Fibroblast of skin of back (primary cell): ENCODE measurements around the gene IGSF9B.

Source experiments
- DNase-seq: peaks from one replicate; pipeline ENCODE4 v3.0.0-alpha.2; 2013

The IGSF9B gene

DNA sequence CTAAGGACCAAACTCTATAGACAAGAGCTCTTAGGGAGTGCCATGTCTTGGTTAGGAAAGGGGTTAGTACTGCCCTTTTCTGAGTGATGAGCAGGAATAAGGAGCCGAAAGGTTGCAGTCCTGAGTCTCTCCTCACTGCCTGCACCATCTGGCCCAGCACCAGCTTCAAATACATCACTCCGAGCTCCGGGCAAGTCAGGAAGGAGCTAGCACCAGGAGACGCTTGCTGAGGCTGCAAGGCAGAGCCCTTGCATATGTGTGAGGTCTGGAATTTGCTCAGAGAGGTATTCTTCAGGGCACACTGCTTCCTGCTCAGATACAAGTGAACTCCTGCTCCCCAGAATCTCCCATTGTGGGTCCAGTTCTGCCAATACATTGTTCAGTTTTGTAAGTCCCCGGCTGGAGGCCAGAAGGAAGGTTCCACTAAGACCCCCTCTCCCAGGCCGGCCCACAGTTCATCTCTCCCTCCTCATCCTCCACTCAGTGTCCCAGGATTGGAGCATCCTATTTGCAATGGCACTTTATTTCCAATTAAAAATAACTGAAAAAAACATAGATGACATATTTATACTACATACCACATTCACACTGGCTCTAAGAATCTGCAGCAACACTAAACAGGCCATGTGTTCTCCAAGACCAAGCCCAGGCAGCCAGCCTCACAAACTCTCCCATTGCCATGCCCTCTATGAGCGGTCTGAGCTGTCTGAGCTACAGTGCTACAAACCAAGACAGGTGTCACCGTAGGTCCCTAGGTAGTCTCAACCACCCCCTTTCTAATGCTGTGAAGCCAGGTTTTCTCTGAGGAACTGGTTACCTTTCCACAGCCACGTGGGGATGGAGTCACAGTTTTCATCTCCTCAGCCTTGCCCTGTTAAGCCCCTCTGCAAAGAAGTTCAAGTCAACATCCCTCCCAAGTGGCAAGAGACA is 56.3 kb downstream of the IGSF9B start:
- no peak for DNase-seq

DNA sequence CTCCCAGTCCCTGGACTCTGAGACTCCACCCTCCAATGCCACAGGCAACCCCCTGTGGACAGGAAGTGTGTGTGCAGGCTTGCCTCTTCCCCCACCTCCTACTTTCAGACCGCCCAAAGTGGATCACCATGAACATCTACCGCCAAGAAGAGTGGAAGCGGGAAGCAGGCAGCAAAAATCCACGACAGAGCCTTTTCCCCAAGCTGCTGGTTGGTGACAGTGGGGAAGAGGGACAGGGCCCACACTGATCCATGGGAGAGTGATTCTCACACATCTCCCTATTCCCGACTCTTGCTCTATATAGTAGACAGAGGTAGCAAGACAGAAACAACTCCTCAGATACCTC is 58.0 kb downstream of the IGSF9B start:
- DNase-seq, result no peak

DNA sequence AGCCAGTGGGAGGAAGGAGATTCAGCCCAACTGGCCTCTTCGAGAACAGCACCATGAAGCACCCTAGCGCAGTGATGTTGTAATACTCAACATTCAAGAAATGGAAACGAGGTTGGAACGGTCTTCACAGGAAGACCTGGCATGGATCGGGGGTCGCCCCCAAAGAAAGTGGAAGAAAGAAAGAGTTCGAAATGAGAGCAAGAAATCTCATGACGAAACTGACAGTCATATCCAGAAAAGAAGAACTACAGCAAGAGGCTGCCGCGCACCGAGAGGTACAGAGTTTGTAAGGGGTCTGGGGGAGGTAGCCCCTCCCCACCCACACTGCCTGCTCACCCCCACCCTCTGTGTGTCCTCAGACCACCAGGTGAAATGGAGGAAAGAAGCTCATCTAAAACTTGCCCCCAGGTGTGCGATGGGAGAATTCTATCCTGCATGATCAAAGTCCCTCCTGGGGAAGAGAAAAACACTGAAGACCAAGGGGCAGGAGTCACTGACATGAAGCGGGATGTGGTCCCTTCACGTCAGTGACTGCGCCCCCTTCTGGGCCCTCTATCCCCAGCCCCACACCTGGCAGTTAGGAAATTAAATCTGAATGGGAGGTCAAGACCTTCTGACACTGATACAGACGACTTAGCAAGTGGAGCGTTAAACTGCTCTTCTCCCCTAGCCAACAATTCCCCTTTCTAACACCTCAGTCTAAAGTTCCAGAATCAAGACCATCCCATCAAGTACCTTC is 58.6 kb downstream of the IGSF9B start:
- DNase-seq, result no peak

DNA sequence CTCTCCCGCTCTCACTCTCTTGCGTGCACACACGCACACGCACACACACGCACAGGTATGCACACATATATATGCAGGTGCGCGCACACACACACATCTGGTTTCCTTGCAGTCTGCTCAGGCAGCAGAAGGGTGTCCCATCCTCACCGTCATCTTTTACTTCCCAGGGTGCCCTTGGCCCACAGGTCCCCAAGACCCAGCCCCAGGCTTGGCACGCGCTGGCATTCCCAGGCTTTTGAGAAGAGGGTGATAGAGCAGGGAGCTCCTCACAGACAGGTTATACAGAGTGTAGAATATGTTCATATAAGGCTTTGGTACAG is 59.5 kb downstream of the IGSF9B start:
- DNase-seq, result no peak

DNA sequence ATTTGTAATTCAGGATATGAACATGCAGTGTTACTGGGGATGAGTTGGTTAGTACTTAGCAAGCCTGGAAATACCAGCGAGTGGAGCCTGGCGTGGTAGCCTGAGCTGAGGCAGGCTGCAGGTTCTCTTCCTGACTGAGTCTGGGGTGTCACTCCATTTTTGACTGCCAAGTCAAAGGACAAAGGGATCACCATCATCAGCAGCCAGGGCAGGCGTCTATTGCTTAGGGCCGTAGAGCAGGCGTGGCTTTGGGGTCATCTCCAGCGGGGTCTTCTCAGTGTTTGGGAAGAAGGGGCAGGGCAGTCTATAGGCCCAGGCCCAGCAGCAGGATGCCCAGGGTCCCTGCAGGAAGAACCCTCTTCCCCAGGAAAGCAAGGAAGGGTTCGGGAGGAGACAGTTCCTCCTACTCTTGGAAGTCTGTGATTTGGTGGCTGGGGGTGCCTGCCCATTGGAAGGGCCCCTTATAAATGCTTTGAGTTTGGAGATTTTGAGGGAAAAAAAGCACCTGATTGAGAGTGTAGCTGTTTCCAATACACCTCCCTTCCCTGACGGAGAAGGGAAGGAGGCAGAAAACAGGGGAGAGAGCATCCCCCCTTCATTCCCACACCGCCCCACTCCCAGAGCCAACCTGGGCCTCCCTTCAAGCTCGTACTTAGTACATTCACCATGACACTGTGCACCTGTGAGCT is 60.0 kb downstream of the IGSF9B start:
- DNase-seq, result no peak

DNA sequence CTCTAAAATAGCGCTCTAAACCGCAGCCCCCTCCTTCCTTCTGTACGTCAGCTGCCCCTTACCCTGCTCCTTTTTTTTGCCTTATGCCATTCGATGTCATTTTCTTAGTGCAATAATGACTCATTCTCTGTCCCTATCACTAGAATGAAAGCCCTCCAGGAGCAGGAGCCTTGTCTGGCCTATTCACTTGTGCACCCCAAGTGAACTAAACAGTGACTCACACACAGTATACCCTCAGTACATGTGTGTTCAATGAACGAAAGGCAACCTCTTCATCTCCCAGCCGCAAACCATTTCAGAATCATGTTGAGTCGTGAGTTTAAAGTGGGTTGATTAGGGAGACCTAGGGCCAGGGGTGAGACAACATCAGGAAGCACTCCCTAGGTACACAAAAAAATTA is 60.7 kb downstream of the IGSF9B start:
- DNase-seq, result no peak

DNA sequence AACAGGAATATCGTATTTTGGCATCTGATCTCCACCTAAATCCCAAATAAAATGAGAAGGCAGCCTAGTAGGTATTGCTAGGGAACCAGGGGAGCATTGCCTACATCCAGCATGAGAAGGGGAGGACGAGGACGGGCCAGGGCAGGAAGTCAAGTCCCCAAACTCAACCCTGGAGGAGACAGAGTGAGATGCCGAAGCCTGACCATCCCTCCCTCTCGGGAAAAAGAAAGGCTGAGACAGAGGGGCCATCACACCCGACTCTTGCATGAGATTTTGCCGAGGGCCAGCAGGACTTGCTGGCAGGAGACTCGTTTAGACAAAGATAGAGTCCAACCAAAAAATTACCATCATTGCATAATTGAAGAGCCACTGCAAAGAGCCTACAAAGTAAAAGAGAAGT is 61.2 kb downstream of the IGSF9B start:
- no peak for DNase-seq

DNA sequence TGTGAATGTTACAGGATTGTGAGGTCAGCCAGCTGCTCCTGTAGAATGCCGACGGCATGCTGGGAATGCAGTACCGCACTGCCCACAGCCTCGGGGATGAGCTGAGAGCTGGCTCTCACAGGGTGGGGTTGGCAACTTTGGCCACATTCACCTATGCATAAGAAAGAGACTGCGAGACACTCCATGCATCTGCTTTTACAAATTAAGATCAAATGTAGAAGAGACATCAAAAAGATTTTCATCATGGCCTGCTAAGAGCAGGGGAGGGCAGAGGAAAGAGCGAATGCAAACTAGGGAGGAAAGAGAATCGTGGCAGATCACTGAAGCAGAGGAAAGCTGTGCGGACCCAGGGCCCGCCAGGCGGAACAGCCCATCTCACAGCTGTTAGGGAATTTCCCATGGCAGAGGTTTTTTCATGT is 61.7 kb downstream of the IGSF9B start:
- DNase-seq, result no peak

DNA sequence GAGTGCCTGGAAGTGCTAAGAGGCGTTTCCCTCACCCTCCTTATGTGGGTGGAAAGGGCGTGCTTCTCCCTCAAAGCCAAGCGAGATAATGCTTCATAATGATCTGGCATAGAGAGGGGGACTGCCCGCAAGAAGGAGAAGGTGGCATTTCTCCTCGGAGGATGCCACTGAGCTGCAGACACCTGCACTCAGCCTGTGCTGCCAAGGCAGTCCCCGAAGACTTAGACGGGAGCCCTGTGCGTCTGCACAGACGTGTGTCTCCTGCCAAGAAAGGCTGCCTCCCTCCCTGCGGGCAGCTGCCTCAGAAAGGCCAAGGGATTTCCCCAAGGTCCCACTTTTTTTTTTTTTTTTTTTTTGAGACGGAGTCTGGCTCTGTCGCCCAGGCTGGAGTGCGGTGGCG is 63.4 kb downstream of the IGSF9B start:
- DNase-seq, result no peak

DNA sequence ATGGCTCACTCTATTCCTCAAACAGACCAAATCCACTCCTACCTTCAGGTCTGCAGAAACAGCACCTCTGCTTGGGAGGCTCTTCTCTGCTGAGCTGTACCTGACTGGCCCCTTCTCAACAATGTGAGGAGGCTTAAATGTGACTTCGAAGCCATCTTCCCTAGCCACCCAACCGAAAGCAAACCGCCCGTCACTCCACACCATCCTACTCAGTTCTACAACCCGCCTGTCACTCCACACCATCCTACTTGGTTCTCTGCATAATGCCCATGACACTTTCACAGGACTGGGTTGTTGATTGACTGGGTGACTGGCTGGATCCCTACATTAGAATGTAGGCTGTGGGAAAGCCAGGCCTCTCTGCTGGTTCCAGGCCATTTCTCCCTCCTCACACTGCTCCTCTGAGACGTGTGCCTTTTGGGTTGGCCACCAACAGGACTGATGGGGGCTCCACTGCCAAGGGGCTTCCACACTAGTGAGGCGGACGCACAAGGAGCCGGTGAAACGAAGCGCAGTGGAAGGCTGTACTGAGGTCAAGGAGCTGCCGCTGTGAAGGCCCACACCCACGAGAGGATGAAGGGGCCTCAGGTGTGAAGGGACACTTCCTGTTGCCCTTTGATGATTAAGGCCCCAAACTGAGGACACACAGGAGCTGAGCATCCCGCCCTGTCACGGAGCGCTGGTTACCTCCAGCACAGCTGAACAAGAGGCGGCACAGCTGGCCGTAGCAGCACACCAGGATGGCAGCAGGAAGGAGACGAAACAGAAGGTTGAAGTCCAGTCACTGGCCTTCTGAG is 64.0 kb downstream of the IGSF9B start:
- DNase-seq, result no peak

DNA sequence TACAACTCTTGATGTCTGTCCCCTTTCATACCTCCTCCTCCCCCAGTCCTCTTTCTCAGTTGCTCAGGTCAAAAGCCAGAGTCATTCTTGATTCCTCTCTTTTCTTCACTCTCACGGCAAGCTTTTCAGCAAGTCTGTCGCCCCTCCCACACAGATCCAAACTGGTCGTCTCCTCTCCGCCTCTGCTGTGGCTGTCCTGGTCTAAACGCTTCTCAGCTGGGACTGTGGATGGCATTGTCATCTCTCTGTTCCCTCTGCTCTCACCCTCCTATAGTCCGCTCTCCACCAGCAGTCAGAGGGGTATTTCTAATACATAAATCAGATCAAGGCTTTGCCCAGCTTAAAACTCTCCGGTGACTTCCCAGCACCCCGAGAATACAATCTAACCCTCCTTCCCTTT is 64.6 kb downstream of the IGSF9B start:
- no peak for DNase-seq

DNA sequence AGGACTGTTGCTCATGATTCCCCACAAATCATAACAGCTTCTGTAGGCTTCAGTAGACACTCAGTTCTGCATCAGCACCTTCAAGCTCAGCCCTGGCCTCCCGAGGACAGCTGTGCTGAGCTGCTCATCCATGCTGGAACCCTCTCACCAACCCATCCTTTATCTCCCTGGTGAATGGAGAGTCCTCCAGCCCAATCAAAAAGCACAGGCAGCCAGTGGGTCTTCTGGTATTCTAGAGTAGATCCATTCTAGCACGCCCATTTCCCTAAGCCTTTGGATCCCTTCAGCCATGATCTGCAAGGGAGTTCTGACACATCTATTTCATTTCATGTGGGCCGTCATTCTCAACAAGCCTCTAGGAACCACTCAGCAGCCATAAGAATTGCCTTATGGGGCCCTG is 66.9 kb downstream of the IGSF9B start:
- DNase-seq, result no peak

DNA sequence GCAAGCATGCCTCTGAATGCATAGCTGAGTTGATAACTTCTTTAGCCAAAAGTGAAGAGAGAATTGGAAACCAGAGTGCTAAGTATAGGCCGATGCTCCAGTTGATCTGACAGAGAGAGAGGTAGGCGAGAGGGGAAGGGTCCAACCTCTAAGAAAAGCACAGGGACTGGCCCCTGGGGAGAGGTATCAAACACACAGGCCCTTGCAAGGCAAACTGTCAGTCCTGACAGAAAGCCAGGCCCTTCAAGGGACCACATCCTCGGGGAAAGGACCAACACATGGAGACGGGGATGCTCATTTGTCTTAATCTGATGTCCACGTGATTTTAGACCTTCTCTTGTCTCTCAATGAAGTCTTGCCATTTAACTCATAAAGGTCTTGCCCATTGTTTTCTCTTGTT is 67.6 kb downstream of the IGSF9B start:
- no peak for DNase-seq

DNA sequence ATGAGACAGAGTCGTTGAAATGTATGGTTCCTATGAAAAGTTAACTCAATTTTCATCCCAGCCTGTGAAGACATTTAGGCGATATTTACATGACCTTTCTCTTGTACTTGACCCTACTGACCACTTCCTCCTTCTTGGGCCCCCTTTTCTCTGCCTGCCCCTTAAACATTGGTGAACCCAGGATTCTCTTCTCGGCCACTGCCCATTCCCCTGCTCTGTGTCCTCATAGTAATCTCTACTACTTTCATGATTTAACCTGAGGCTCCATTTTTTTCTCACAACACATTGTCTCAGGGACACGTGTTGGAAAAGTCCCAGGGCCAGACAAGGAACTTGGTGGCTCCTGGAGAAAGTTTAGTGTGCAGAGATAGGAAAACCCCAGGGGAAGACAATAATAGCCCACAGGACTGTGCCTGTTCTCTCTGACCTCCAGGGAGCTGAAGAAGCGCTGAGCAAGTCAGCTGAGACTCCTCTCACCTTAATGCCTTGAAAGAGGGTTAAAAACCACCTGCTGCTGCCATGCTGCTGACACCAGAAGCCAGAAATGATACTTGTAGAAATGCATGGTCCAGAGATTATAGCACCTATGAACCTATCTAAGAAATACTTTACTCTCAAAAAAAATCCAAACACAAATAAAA is 69.0 kb downstream of the IGSF9B start:
- no peak for DNase-seq

DNA sequence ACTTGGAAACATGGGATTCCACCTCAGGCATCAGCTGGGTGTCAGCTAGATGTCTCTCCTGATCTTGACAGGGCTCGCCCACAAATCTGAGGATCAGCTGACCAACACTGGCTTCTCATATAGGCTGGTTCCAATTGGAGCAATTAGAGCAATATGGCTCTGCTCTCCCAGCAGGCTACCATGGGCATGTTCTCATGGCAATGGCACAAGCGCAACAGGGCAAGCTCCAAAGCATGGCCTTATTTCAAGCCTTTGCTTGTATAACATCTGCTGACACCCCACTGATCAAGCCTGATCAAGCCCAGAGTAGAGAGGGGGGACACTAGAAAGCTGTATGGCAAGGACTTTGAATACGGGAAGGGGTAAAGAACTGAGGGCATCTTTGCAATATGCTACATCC is 70.7 kb downstream of the IGSF9B start:
- DNase-seq, result no peak

DNA sequence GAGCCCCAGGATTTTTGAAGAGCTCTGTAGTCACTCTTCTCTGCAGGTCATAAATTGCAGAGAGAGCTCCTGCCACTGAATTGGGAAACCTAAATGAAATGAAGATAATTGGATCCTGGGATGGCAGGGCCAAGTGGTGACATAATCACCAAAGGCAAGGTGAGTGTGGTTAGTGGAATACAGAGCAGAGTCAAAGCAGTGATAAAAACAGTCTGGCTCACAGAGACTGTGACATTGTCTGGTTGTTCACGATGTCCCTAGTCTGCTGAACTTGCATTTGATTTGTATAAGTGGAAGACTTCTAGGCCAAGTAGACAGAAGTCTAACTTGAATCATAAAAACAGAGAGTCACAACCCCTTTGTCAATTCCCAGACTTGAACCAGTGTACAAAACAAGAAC is 84.6 kb downstream of the IGSF9B start:
- no peak for DNase-seq

DNA sequence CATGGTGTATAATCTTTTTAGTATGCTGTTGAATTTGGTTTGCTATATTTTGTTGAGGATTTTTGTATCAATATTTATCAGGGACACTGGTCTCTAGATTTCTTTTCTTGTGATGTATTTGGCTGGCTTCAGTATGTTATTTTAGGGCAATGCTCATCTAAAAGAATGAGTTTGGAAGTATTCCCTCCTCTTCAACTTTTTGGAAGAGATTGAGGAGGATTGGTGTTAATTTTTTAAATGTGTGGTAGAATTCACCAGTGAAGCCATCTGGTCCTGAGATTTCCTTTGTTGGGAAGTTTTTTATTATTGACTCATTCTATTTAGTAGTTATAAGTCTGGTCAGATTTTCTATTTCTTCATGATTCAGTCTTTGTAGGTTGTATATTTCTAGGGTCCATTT is 89.3 kb downstream of the IGSF9B start:
- no peak for DNase-seq

DNA sequence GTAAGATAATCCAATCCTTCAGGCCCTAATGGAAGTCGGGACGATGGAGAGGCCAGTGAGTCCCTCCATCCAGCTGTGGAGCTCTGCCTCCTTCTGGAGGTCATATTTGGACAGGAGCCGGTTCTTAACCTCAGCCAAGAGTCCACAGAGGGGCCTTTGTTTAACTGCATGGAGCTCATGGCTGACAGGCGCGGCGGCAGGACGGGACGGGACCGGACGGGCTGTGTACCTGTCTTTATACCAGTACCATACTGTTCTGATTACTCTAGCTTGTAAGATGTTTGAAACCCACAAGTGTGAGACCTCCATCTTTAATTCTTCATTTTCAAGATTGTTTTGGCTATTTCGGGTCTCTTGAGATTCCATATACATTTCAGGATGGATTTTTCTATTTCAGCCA is 91.3 kb downstream of the IGSF9B start:
- DNase-seq, result no peak

DNA sequence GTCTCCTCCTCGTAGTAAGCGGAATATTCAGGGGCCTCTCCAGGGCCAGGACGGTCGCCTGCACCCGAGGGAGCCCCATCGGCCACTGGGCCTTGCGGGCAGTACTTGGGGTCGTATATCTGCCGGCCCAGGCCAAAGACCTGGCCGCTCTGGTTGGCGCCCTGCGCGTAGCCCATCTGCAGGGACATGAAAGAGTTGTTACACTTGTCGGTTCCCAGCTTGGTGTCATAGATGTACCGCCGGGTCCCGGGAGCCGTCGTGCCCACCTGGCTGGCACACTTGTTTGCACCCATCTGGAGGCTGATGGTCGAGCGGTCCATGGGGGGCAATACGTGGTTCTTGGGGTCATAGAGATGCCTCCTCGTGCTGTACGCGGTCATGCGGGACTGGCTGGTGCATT is 92.0 kb downstream of the IGSF9B start:
- no peak for DNase-seq

DNA sequence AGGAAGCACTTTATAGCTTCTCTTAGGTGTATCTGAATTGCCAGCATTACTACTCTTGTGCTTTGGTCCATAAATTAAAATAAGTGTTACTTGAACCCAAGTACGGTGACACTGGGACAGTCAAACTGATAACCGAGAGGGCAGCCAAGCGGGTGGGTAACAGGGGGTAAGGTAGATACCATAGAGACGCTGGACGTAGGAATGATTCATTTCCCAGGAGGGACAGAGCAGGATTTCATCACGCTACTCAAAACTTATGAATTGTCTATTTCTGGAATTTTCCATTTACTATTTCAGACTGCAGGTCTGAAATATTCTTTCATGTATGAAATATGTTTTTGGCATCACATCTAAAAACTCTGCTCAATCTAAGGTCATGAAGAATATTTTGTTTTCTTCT is 96.6 kb downstream of the IGSF9B start:
- no peak for DNase-seq
